Astrocyte of the spinal cord (primary cell): ENCODE measurements around the gene AQP1.

Experiments used
- DNase-seq: peaks from one replicate; pipeline ENCODE4 v3.0.0; 2011; ENCODE audit warnings: low read depth, low spot score
- H3K4me3 ChIP-seq: 2 replicates; pipeline ENCODE4 v1.5.1; 2011; ENCODE audit warnings: low read depth, mild to moderate bottlenecking, low read length, moderate library complexity
- CTCF ChIP-seq: IDR thresholded peaks from 2 replicates; pipeline ENCODE4 v1.5.1; 2012; ENCODE audit warnings: low read depth, mild to moderate bottlenecking, low read length, inconsistent platforms
- in situ Hi-C: cut with HindIII; loops from 2 replicates; pipeline ENCODE4 v1.10.0; 2017; ENCODE audit warnings: low sequenced_read_pairs

AQP1 gene

GRCh38 chr7:30881448-30881847 is 30.2 kb upstream of the AQP1 start:
- no peak for TF ChIP-seq CTCF
- no peak overlapping the region for H3K4me3 ChIP-seq
- no peak for DNase-seq
- in situ Hi-C loops = no loop called here

- no peak for TF ChIP-seq CTCF
- no peak for DNase-seq
- H3K4me3 ChIP-seq = no peak overlapping the region
- in situ Hi-C loops = no loop called here
Measured at GRCh38 chr7:30884881-30885280, 26.8 kb upstream of the AQP1 start.

GRCh38 chr7:30886608-30887011 is 25.0 kb upstream of the AQP1 start:
- TF ChIP-seq CTCF = no peak
- in situ Hi-C loops = no loop called here
- DNase-seq = peak; percentile 28
- no peak overlapping the region for H3K4me3 ChIP-seq

GRCh38 chr7:30887464-30887872 is 24.2 kb upstream of the AQP1 start:
- DNase-seq = no peak
- H3K4me3 ChIP-seq = no peak overlapping the region
- in situ Hi-C loops = no loop called here
- no peak for TF ChIP-seq CTCF

- no peak overlapping the region for H3K4me3 ChIP-seq
- DNase-seq = peak; percentile 80
- TF ChIP-seq CTCF = no peak
- in situ Hi-C loops = no loop called here
Measured at GRCh38 chr7:30888747-30889146, 22.9 kb upstream of the AQP1 start.

- TF ChIP-seq CTCF = no peak
- in situ Hi-C loops = no loop called here
- H3K4me3 ChIP-seq = no peak overlapping the region
Measured at GRCh38 chr7:30890226-30890625, 21.4 kb upstream of the AQP1 start.

GRCh38 chr7:30893357-30893756 is 18.3 kb upstream of the AQP1 start:
- H3K4me3 ChIP-seq = no peak overlapping the region
- in situ Hi-C loops = no loop called here
- no peak for TF ChIP-seq CTCF
- DNase-seq = peak; percentile 78

More at GRCh38 chr7:30890226-30890625, 21.4 kb upstream of the AQP1 start:
- DNase-seq = no peak
